K562 (cell line): ENCODE data around the gene UBAP1L. TPM values are rescaled to one million over a fixed set of nuclear protein-coding genes. Genes with fewer than 3 reads are reported as not detected.
"Not testable (repeated sequence)": the region's sequence is repeated elsewhere in the genome, so short reads cannot be mapped to it uniquely, and the experiment has no call there.

ENCODE experiments used
- ATAC-seq: fragments of 200-7000 bp; cut with Tn5 transposase; 3 replicates; pipeline ENCODE4 v1.9.1; 2020; ENCODE audit warnings: moderate library complexity
- BruUV-seq: library from RNA; stranded (reverse); fragments of 400-500 nt; replicated peaks from 2 replicates; lab custom pipeline; 2021; lab: Mats Ljungman, UMichigan
- CTCF ChIA-PET: fragments of 300-600 bp; formaldehyde crosslinking; extraction: SDS; loops from one replicate; lab custom pipeline; 2021; ENCODE audit warnings: low intra/inter-chr PET ratio; lab: Yijun Ruan, JAX
- POLR2A ChIA-PET: fragments of 300-600, 350-650 bp; sonication (Branson Sonifier 250); formaldehyde crosslinking; extraction: SDS; loops from one replicate; lab custom pipeline; 2021; ENCODE audit warnings: antibody characterized with exemption, inconsistent platforms; lab: Yijun Ruan, JAX
- DNase-seq, 4 experiments: peaks; one replicate each; pipeline versions ENCODE4 v3.0.0 to v3.0.0-alpha.2; 2011 to 2018; ENCODE audit warnings: low spot score in 3 of 4, mixed read lengths in 3 of 4; ENCODE audit errors: extremely low read depth in 1 of 4
- FAIRE-seq: peaks from 2 replicates; lab custom pipeline; 2011; peaks lifted over from hg19 to GRCh38; lab: Jason Lieb, UNC
- H2AFZ ChIP-seq: 2 replicates; pipeline ENCODE4 v1.6.0; 2011; ENCODE audit warnings: low read depth, low read length, control low read depth, inconsistent platforms
- H3K27ac ChIP-seq: fragments of 200-600 bp; 3 replicates; pipeline ENCODE4 v1.8.0; 2011; ENCODE audit warnings: low read depth, mild to moderate bottlenecking, control low read depth, inconsistent platforms, low read length, moderate library complexity, mixed read lengths; ENCODE audit errors: extremely low read depth
- H3K27me3 ChIP-seq, 2 experiments: fragments of 300-600 bp in 1 of 2; 2 replicates in 1 of 2; 3 replicates in 1 of 2; pipeline versions ENCODE4 v1.6.0 to v1.8.0; 2011; ENCODE audit warnings: inconsistent platforms in 2 of 2, low read length in 2 of 2, mild to moderate bottlenecking in 1 of 2, mixed read lengths in 1 of 2, moderate library complexity in 1 of 2; ENCODE audit not compliant: control insufficient read depth in 2 of 2, insufficient read depth in 2 of 2
- H3K36me3 ChIP-seq: fragments of 300-600 bp; 3 replicates; pipeline ENCODE4 v1.8.0; 2011; ENCODE audit warnings: mild to moderate bottlenecking, low read length, inconsistent platforms; ENCODE audit not compliant: control insufficient read depth, insufficient read depth
- H3K4me1 ChIP-seq, 2 experiments: fragments of 200-600 bp in 1 of 2; replicated peaks in 1 of 2; 2 replicates in 1 of 2; 3 replicates in 1 of 2; pipeline versions ENCODE4 v1.5.1 to v1.8.0; 2011; ENCODE audit warnings: inconsistent platforms in 2 of 2, low read length in 2 of 2, mild to moderate bottlenecking in 1 of 2, mixed read lengths in 1 of 2, moderate library complexity in 1 of 2; ENCODE audit not compliant: control insufficient read depth in 2 of 2, insufficient read depth in 2 of 2
- H3K4me2 ChIP-seq: 2 replicates; pipeline ENCODE4 v1.6.1; 2011; ENCODE audit warnings: low read length, control low read depth, inconsistent platforms, mixed read lengths; ENCODE audit not compliant: insufficient read depth
- H3K4me3 ChIP-seq: fragments of 200-600 bp; sonication (generic), shearing (Covaris generic); 2 replicates; pipeline ENCODE4 v1.5.1; 2016; ENCODE audit warnings: control low read depth, inconsistent platforms
- H3K79me2 ChIP-seq: fragments of 200-600 bp; 3 replicates; pipeline ENCODE4 v1.8.0; 2011; ENCODE audit warnings: low read length, inconsistent platforms; ENCODE audit not compliant: control insufficient read depth, insufficient read depth
- H3K9ac ChIP-seq, 2 experiments: 2 replicates each; pipeline versions ENCODE4 v1.6.0 to v1.6.1; 2011; ENCODE audit warnings: low read depth in 2 of 2, low read length in 2 of 2, control low read depth in 1 of 2, inconsistent platforms in 1 of 2, mild to moderate bottlenecking in 1 of 2, mixed read lengths in 1 of 2; ENCODE audit not compliant: insufficient read depth in 1 of 2
- H3K9me1 ChIP-seq: one replicate; pipeline ENCODE4 v1.6.0; 2011; ENCODE audit warnings: inconsistent platforms, mild to moderate bottlenecking, low read length, moderate library complexity; ENCODE audit not compliant: control insufficient read depth, insufficient read depth
- H3K9me3 ChIP-seq: replicated peaks from 2 replicates; pipeline ENCODE4 v1.5.1; 2011; ENCODE audit warnings: low read depth, low read length, inconsistent platforms; ENCODE audit not compliant: control insufficient read depth, insufficient read depth
- H4K20me1 ChIP-seq: replicated peaks from 2 replicates; pipeline ENCODE4 v1.6.1; 2011; ENCODE audit warnings: low read length, inconsistent platforms, mixed read lengths; ENCODE audit not compliant: control insufficient read depth, insufficient read depth
- NFYB ChIP-seq: IDR thresholded peaks from 2 replicates; pipeline ENCODE4 v1.6.1; 2011; ENCODE audit warnings: mild to moderate bottlenecking, moderate library complexity; ENCODE audit not compliant: insufficient read length; ENCODE audit errors: extremely low read depth
- WGBS: fragments of 100-300 bp; shearing (Covaris generic); methylation state at CpG from one replicate; pipeline ENCODE4 v1.1.6; 2016; ENCODE audit warnings: low coverage, mixed read lengths; ENCODE audit not compliant: insufficient coverage; ENCODE audit errors: missing lambda C conversion rate; 5-methylcytosine and 5-hydroxymethylcytosine counted together
- in situ Hi-C: fragments of 300-500 bp; cut with MboI; formaldehyde crosslinking; loops from 4 replicates; pipeline ENCODE4 v1.15.0; 2018; ENCODE audit warnings: inconsistent platforms, mixed read lengths
- intact Hi-C: fragments of 100-400 bp; cut with micrococcal nuclease; formaldehyde crosslinking; loops from 2 replicates; pipeline ENCODE4 v1.14.2; 2022
- polyA plus RNA-seq, 8 experiments: library from polyadenylated mRNA; depleted of rRNA in 4 of 8; stranded (reverse) in 5 of 8; unstranded in 3 of 8; fragments of >200 nt; fragmentation: Nextera tagmentation in 2 of 8; fragmentation: Illumina TruSeq in 1 of 8; extraction: Ambion mirVana in 2 of 8; extraction: Trizol in 1 of 8; gene quantifications; 2 replicates each; pipeline versions ENCODE4 v1.2.1 to v1.2.3, GENCODE V29; 2011 to 2014; ENCODE audit warnings: inconsistent platforms in 1 of 8, missing spikeins in 1 of 8
- total RNA-seq, 7 experiments: library from RNA; depleted of rRNA in 6 of 7; stranded (reverse); fragments of >200 nt in 6 of 7; fragmentation: Illumina TruSeq in 2 of 7; extraction: Trizol in 2 of 7; gene quantifications; 2 replicates each; pipeline versions ENCODE4 v1.2.1 to v1.2.3, GENCODE V29; 2011 to 2021; ENCODE audit warnings: low replicate concordance in 1 of 7

UBAP1L gene
- total and polyA plus RNA-seq, 9 of the 15 experiments (the other 6 are each of a cell fraction or from before 2014, with no cell fraction given), result 0.16 to 0.71 (median 0.41) TPM; not detected in 2

GRCh38 chr15:65075607-65076395 is 39.2 kb downstream of the UBAP1L start:
- H3K9ac ChIP-seq, H2AFZ ChIP-seq, H3K27ac ChIP-seq, H3K4me3 ChIP-seq, FAIRE-seq, H3K79me2 ChIP-seq, H4K20me1 ChIP-seq, in situ Hi-C loops, BruUV-seq, H3K36me3 ChIP-seq, intact Hi-C loops, H3K9me3 ChIP-seq, CTCF ChIA-PET, ATAC-seq, H3K9me1 ChIP-seq, H3K4me2 ChIP-seq, DNase-seq: not testable (repeated sequence)
- TF ChIP-seq NFYB, result peak; percentile 35
- POLR2A ChIA-PET, result interaction anchor here (0.6 to 0.9 kb wide), 3 partner anchors 10 to 229 kb away, joined by 3 to 4 read pairs (median 4); no protein-coding TSS in a partner anchor
- peaks cover 0 to 16% of the 10 kb centered on the region in 2 experiments; a peak in 2 of 5 replicates for H3K4me1 ChIP-seq
- peaks cover 4 to 21% of the 10 kb centered on the region in 2 experiments; a peak in 3 of 5 replicates for H3K27me3 ChIP-seq
- WGBS, result 13% methylated on average over 11 of the region's 12 CpGs

- POLR2A ChIA-PET, result interaction anchor here (0.9 kb wide), 1 partner anchor 9 kb away, joined by 4 read pairs; no protein-coding TSS in a partner anchor
- H3K9me3 ChIP-seq, intact Hi-C loops, in situ Hi-C loops, H3K79me2 ChIP-seq, DNase-seq, ATAC-seq, H3K4me2 ChIP-seq, H3K9ac ChIP-seq, H3K9me1 ChIP-seq, H3K4me3 ChIP-seq, H3K27ac ChIP-seq, BruUV-seq, H2AFZ ChIP-seq, FAIRE-seq, H4K20me1 ChIP-seq, H3K36me3 ChIP-seq, CTCF ChIA-PET: not testable (repeated sequence)
- peaks cover 4 to 22% of the 10 kb centered on the region in 2 experiments; a peak in 3 of 5 replicates for H3K27me3 ChIP-seq
- WGBS, result 40% methylated on average over 5 of the region's 22 CpGs
- H3K4me1 ChIP-seq, result peaks cover 0 to 16% of the 10 kb centered on the region in 2 experiments; a peak in 2 of 5 replicates
Measured at GRCh38 chr15:65074946-65075345, 40.1 kb downstream of the UBAP1L start.
